ENCODE results near the gene KLHL13. TPM values are rescaled to one million over a fixed set of nuclear protein-coding genes. Genes with fewer than 3 reads are reported as not detected.

Gene KLHL13
- total RNA-seq, 1 experiment from 2014 or later = 4.2 TPM

DNA sequence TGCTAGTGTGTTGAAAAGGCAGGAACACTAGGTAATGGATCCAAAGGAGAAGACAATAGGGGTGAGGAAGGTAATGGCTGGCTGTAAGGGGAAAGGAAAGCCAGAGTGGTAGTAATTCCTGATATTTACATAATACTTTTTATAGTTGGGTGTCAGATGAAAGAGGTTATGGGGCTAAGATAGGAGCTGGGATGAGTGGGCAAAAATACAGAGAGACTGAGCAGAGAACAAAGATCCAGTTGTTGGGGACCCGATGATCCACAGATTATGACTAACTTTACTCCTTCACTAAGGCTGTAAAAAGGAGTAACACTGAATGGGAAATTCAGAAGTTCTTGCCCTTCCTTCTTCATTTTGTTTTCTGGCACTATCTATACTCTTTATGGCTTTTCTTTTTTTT, 138.2 kb downstream of the KLHL13 start:
- no peak for TF ChIP-seq YY1 (IDR thresholded peaks at IDR 0.05; ENCODE audit: extremely low read depth, insufficient replicate concordance, low read depth, low read length)
- TF ChIP-seq POLR2A (IDR thresholded peaks at IDR 0.05; ENCODE audit: borderline replicate concordance, extremely low read depth, insufficient read depth, insufficient read length) = no peak
- no peak for TF ChIP-seq ZFX (IDR thresholded peaks at IDR 0.05)
- TF ChIP-seq SP1 (IDR thresholded peaks at IDR 0.05; ENCODE audit: low read depth) = no peak
- no peak for TF ChIP-seq JUND (IDR thresholded peaks at IDR 0.05)
- TF ChIP-seq CEBPB (IDR thresholded peaks at IDR 0.05; ENCODE audit: low read depth) = no peak
- no peak for TF ChIP-seq FOSL1 (IDR thresholded peaks at IDR 0.05; ENCODE audit: low read depth)
- TF ChIP-seq ELF1 (IDR thresholded peaks at IDR 0.05; ENCODE audit: borderline replicate concordance, low read depth) = no peak
- no peak for TF ChIP-seq ZNF274 (IDR thresholded peaks at IDR 0.05; ENCODE audit: low read depth, low read length)
- TF ChIP-seq CBX3 (IDR thresholded peaks at IDR 0.05; ENCODE audit: low read depth) = no peak
- TF ChIP-seq, protein P1, sequence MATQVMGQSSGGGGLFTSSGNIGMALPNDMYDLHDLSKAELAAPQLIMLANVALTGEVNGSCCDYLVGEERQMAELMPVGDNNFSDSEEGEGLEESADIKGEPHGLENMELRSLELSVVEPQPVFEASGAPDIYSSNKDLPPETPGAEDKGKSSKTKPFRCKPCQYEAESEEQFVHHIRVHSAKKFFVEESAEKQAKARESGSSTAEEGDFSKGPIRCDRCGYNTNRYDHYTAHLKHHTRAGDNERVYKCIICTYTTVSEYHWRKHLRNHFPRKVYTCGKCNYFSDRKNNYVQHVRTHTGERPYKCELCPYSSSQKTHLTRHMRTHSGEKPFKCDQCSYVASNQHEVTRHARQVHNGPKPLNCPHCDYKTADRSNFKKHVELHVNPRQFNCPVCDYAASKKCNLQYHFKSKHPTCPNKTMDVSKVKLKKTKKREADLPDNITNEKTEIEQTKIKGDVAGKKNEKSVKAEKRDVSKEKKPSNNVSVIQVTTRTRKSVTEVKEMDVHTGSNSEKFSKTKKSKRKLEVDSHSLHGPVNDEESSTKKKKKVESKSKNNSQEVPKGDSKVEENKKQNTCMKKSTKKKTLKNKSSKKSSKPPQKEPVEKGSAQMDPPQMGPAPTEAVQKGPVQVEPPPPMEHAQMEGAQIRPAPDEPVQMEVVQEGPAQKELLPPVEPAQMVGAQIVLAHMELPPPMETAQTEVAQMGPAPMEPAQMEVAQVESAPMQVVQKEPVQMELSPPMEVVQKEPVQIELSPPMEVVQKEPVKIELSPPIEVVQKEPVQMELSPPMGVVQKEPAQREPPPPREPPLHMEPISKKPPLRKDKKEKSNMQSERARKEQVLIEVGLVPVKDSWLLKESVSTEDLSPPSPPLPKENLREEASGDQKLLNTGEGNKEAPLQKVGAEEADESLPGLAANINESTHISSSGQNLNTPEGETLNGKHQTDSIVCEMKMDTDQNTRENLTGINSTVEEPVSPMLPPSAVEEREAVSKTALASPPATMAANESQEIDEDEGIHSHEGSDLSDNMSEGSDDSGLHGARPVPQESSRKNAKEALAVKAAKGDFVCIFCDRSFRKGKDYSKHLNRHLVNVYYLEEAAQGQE (IDR thresholded peaks at IDR 0.05; ENCODE audit: low read depth) = no peak
- Histone ChIP-seq H3K4me1 (ENCODE audit: control insufficient read depth in 1 of 2, insufficient read depth in 2 of 2, low read length in 2 of 2) (no peaks in the 10 kb centered on the region), H3K79me2 (ENCODE audit: insufficient read depth, low read length) (no peaks in the 10 kb centered on the region), H3K9ac (ENCODE audit: low read length) (no peak overlapping the region), H3K4me3 (replicated peaks in 1 of 2; ENCODE audit: low read depth in 1 of 2, low read length in 2 of 2) (no peak overlapping the region), H3K36me3 (ENCODE audit: control insufficient read depth in 1 of 2, insufficient read depth in 2 of 2, low read length in 2 of 2) (no peaks in the 10 kb centered on the region), H3K27ac (ENCODE audit: low read depth, low read length) (no peak overlapping the region), H3K4me2 (ENCODE audit: low read length) (no peak overlapping the region), H2AFZ (ENCODE audit: low read depth, low read length, poor library complexity, severe bottlenecking) (no peak overlapping the region), H3K9me3 (ENCODE audit: control insufficient read depth in 1 of 2, insufficient read depth in 1 of 2, low read depth in 1 of 2, low read length in 2 of 2) (no peaks in the 10 kb centered on the region), H3K9me2 (ENCODE audit: insufficient read depth) (no peaks in the 10 kb centered on the region), H4K20me1 (ENCODE audit: insufficient read depth) (no peaks in the 10 kb centered on the region), H3K27me3 (ENCODE audit: insufficient read depth, low read length) (no peaks in the 10 kb centered on the region)
- POLR2A ChIA-PET = no interaction called here
- RAD21 ChIA-PET (ENCODE audit: low non-redundant PET in 1 of 2, low total read pairs in 2 of 2, uncharacterized antibody in 2 of 2, unreplicated experiment in 2 of 2) = no interaction called here
- intact Hi-C loops (cut with micrococcal nuclease) = no loop called here
- DNase-seq (ENCODE audit: low read depth, low spot score) = no peak
- CTCF ChIA-PET = no interaction called here
- no TSS peak for BruUV-seq (replicated peaks)
- no peak for ATAC-seq

Measured in HCT116 (cell line).